G401.6 (cell line): ENCODE measurements around the gene ZNF462.
"Not testable (repeated sequence)": the region's sequence is repeated elsewhere in the genome, so short reads cannot be mapped to it uniquely, and the experiment has no call there.

ENCODE experiments used
- FAIRE-seq: peaks from 2 replicates; lab custom pipeline; 2012; peaks lifted over from hg19 to GRCh38; lab: Jason Lieb, UNC

Gene ZNF462

GRCh38 chr9:106889061-106889590, 26.2 kb downstream of the ZNF462 start:
- no peak for FAIRE-seq

GRCh38 chr9:106890608-106891007, 27.6 kb downstream of the ZNF462 start:
- no peak for FAIRE-seq

- FAIRE-seq: no peak
Observed at GRCh38 chr9:106891286-106891685, 28.3 kb downstream of the ZNF462 start.

GRCh38 chr9:106892632-106893031, 29.7 kb downstream of the ZNF462 start:
- no peak for FAIRE-seq

GRCh38 chr9:106893088-106893487, 30.1 kb downstream of the ZNF462 start:
- FAIRE-seq: no peak

- no peak for FAIRE-seq
Observed at GRCh38 chr9:106896695-106897094, 33.7 kb downstream of the ZNF462 start.

- no peak for FAIRE-seq
Observed at GRCh38 chr9:106897236-106897635, 34.3 kb downstream of the ZNF462 start.

GRCh38 chr9:106897751-106898150, 34.8 kb downstream of the ZNF462 start:
- FAIRE-seq: no peak

- not testable (repeated sequence) for FAIRE-seq
Observed at GRCh38 chr9:106900523-106900922, 37.6 kb downstream of the ZNF462 start.

- FAIRE-seq: no peak
Observed at GRCh38 chr9:106906129-106906528, 43.2 kb downstream of the ZNF462 start.

- FAIRE-seq: no peak
Observed at GRCh38 chr9:106911951-106912350, 49.0 kb downstream of the ZNF462 start.

- FAIRE-seq: no peak
Observed at GRCh38 chr9:106913276-106913675, 50.3 kb downstream of the ZNF462 start.

- no peak for FAIRE-seq
Observed at GRCh38 chr9:106915851-106916250, 52.9 kb downstream of the ZNF462 start.

GRCh38 chr9:106916466-106917235, 53.7 kb downstream of the ZNF462 start:
- FAIRE-seq: no peak

GRCh38 chr9:106918825-106919509, 56.0 kb downstream of the ZNF462 start:
- FAIRE-seq: no peak

- no peak for FAIRE-seq
Observed at GRCh38 chr9:106920091-106920490, 57.1 kb downstream of the ZNF462 start.

GRCh38 chr9:106920701-106921283, 57.8 kb downstream of the ZNF462 start:
- no peak for FAIRE-seq

GRCh38 chr9:106921341-106921899, 58.5 kb downstream of the ZNF462 start:
- FAIRE-seq: no peak

- FAIRE-seq: no peak
Observed at GRCh38 chr9:106922026-106922425, 59.1 kb downstream of the ZNF462 start.

- no peak for FAIRE-seq
Observed at GRCh38 chr9:106925392-106925791, 62.4 kb downstream of the ZNF462 start.

- no peak for FAIRE-seq
Observed at GRCh38 chr9:106927916-106928315, 65.0 kb downstream of the ZNF462 start.

- no peak for FAIRE-seq
Observed at GRCh38 chr9:106928350-106928749, 65.4 kb downstream of the ZNF462 start.
